K562 (cell line): ENCODE measurements around the gene CRYBA1. TPM values are rescaled to one million over a fixed set of nuclear protein-coding genes. Genes with fewer than 3 reads are reported as not detected.

Experiments used
- BDP1 ChIP-seq: IDR thresholded peaks from 3 replicates; pipeline ENCODE4 v1.6.1; 2011; ENCODE audit not compliant: insufficient read length, insufficient read depth
- CBX2 ChIP-seq: fragments of 200-600 bp; sonication (generic); IDR thresholded peaks from one replicate; pipeline ENCODE4 v1.6.1; 2012; ENCODE audit warnings: mild to moderate bottlenecking, low read length, inconsistent platforms; ENCODE audit not compliant: insufficient read depth, poor library complexity, severe bottlenecking
- DPF2 ChIP-seq: fragments of 450-650 bp; IDR thresholded peaks from 2 replicates; pipeline ENCODE4 v1.6.1; 2016
- EGR1 ChIP-seq: fragments of 450-650 bp; conservative IDR thresholded peaks from 2 replicates; pipeline ENCODE4 v1.6.1; 2017; ENCODE audit warnings: mild to moderate bottlenecking
- EP400 ChIP-seq: fragments of 450-650 bp; IDR thresholded peaks from 2 replicates; pipeline ENCODE4 v1.6.1; 2017; ENCODE audit warnings: antibody characterized with exemption, mild to moderate bottlenecking, moderate library complexity
- MECOM ChIP-seq: fragments of 250-450 bp; sonication (Bioruptor Pico); IDR thresholded peaks from 2 replicates; pipeline ENCODE4 v1.8.0; 2022; ENCODE audit warnings: inconsistent platforms
- RBBP5 ChIP-seq: fragments of 200-600 bp; sonication (generic); IDR thresholded peaks from 2 replicates; pipeline ENCODE4 v1.6.1; 2012; ENCODE audit warnings: borderline replicate concordance, mild to moderate bottlenecking, low read length, control low read depth, inconsistent platforms; ENCODE audit not compliant: insufficient read depth, poor library complexity, severe bottlenecking
- RFX5 ChIP-seq: IDR thresholded peaks from 2 replicates; pipeline ENCODE4 v1.6.1; 2011; ENCODE audit warnings: low read depth, mild to moderate bottlenecking, improper control_type of control experiment, low read length
- ZKSCAN8 ChIP-seq: fragments of 200-800 bp; sonication (Bioruptor generic); IDR thresholded peaks from 2 replicates; pipeline ENCODE4 v1.6.1; 2016; ENCODE audit warnings: missing genetic modification characterization, missing compliant biosample characterization
- ZNF57 ChIP-seq: fragments of 450-650 bp; formaldehyde crosslinking; IDR thresholded peaks from 2 replicates; pipeline ENCODE4 v1.4.0; 2020; ENCODE audit warnings: mild to moderate bottlenecking, moderate library complexity
- ZNF778 ChIP-seq: fragments of 450-650 bp; formaldehyde crosslinking; IDR thresholded peaks from 2 replicates; pipeline ENCODE4 v1.4.0; 2020; ENCODE audit warnings: mild to moderate bottlenecking, moderate library complexity
- polyA plus RNA-seq, 8 experiments: library from polyadenylated mRNA; depleted of rRNA in 4 of 8; stranded (reverse) in 5 of 8; unstranded in 3 of 8; fragments of >200 nt; fragmentation: Nextera tagmentation in 2 of 8; fragmentation: Illumina TruSeq in 1 of 8; extraction: Ambion mirVana in 2 of 8; extraction: Trizol in 1 of 8; gene quantifications; 2 replicates each; pipeline versions ENCODE4 v1.2.1 to v1.2.3, GENCODE V29; 2011 to 2014; ENCODE audit warnings: inconsistent platforms in 1 of 8, missing spikeins in 1 of 8
- total RNA-seq, 7 experiments: library from RNA; depleted of rRNA in 6 of 7; stranded (reverse); fragments of >200 nt in 6 of 7; fragmentation: Illumina TruSeq in 2 of 7; extraction: Trizol in 2 of 7; gene quantifications; 2 replicates each; pipeline versions ENCODE4 v1.2.1 to v1.2.3, GENCODE V29; 2011 to 2021; ENCODE audit warnings: low replicate concordance in 1 of 7
- TF ChIP-seq, protein P1 (sequence below): IDR thresholded peaks from 3 replicates; pipeline ENCODE4 v1.6.1; 2011; ENCODE audit warnings: borderline replicate concordance, mild to moderate bottlenecking, moderate library complexity; ENCODE audit not compliant: insufficient read length; ENCODE audit errors: extremely low read depth
- TF ChIP-seq, protein P2 (sequence below): fragments of 200-800 bp; sonication (Bioruptor generic); IDR thresholded peaks from 2 replicates; pipeline ENCODE4 v1.6.1; 2016; ENCODE audit warnings: missing genetic modification characterization, missing compliant biosample characterization
- TF ChIP-seq, protein P3 (sequence below): fragments of 450-650 bp; formaldehyde crosslinking; conservative IDR thresholded peaks from 2 replicates; pipeline ENCODE4 v1.4.0; 2022; ENCODE audit warnings: mild to moderate bottlenecking, missing genetic modification characterization
- TF ChIP-seq, protein P4 (sequence below): sonication (generic); formaldehyde crosslinking; IDR thresholded peaks from 2 replicates; pipeline ENCODE4 v1.8.0; 2022; ENCODE audit warnings: mild to moderate bottlenecking, low read depth, missing genetic modification reagents

CRYBA1 gene
- total and polyA plus RNA-seq, 9 of the 15 experiments (the other 6 are each of a cell fraction or from before 2014, with no cell fraction given) = not detected

DNA sequence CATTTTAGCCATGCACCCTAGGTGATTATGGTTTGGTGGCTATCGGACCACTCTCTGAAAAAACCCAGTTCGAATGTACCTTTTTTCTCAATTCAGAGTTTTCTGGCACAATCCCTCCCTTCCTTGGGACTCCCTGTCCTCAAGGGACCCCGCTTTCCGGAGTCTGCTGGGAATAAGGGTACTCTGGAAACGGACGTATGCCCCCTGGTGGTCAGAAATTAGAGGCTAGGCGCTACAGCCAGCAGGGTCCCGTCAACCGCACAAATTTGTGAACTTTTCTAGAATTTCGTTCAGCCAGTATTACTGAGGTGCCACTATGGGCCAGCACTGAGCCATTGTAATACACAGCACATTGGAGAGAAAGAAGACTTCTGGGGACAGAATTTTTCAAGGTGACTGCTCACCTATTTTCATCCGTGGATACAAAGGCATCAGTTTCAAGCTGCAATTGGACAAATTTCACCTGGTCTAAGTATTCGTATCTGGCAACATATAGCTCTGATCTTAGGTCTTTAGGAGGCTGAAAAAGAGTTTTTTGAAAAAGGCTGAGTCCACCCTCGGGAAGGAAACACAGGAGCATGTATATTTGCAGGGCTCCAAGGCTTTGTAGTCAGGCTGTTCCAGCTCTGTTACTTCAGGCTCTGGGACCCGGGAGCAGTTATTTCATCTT, 27.1 kb upstream of the CRYBA1 start (continued):
- TF ChIP-seq, protein P1, sequence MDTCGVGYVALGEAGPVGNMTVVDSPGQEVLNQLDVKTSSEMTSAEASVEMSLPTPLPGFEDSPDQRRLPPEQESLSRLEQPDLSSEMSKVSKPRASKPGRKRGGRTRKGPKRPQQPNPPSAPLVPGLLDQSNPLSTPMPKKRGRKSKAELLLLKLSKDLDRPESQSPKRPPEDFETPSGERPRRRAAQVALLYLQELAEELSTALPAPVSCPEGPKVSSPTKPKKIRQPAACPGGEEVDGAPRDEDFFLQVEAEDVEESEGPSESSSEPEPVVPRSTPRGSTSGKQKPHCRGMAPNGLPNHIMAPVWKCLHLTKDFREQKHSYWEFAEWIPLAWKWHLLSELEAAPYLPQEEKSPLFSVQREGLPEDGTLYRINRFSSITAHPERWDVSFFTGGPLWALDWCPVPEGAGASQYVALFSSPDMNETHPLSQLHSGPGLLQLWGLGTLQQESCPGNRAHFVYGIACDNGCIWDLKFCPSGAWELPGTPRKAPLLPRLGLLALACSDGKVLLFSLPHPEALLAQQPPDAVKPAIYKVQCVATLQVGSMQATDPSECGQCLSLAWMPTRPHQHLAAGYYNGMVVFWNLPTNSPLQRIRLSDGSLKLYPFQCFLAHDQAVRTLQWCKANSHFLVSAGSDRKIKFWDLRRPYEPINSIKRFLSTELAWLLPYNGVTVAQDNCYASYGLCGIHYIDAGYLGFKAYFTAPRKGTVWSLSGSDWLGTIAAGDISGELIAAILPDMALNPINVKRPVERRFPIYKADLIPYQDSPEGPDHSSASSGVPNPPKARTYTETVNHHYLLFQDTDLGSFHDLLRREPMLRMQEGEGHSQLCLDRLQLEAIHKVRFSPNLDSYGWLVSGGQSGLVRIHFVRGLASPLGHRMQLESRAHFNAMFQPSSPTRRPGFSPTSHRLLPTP = no peak
- no peak for TF ChIP-seq ZKSCAN8
- TF ChIP-seq MECOM (CRISPR knock-in tag) = no peak
- TF ChIP-seq, protein P2, sequence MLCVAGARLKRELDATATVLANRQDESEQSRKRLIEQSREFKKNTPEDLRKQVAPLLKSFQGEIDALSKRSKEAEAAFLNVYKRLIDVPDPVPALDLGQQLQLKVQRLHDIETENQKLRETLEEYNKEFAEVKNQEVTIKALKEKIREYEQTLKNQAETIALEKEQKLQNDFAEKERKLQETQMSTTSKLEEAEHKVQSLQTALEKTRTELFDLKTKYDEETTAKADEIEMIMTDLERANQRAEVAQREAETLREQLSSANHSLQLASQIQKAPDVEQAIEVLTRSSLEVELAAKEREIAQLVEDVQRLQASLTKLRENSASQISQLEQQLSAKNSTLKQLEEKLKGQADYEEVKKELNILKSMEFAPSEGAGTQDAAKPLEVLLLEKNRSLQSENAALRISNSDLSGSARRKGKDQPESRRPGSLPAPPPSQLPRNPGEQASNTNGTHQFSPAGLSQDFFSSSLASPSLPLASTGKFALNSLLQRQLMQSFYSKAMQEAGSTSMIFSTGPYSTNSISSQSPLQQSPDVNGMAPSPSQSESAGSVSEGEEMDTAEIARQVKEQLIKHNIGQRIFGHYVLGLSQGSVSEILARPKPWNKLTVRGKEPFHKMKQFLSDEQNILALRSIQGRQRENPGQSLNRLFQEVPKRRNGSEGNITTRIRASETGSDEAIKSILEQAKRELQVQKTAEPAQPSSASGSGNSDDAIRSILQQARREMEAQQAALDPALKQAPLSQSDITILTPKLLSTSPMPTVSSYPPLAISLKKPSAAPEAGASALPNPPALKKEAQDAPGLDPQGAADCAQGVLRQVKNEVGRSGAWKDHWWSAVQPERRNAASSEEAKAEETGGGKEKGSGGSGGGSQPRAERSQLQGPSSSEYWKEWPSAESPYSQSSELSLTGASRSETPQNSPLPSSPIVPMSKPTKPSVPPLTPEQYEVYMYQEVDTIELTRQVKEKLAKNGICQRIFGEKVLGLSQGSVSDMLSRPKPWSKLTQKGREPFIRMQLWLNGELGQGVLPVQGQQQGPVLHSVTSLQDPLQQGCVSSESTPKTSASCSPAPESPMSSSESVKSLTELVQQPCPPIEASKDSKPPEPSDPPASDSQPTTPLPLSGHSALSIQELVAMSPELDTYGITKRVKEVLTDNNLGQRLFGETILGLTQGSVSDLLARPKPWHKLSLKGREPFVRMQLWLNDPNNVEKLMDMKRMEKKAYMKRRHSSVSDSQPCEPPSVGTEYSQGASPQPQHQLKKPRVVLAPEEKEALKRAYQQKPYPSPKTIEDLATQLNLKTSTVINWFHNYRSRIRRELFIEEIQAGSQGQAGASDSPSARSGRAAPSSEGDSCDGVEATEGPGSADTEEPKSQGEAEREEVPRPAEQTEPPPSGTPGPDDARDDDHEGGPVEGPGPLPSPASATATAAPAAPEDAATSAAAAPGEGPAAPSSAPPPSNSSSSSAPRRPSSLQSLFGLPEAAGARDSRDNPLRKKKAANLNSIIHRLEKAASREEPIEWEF (CRISPR knock-in tag) = no peak
- no peak for TF ChIP-seq RBBP5
- no peak; the same call in 1 of the 2 replicates for TF ChIP-seq DPF2
- no peak for TF ChIP-seq ZNF57 (CRISPR knock-in tag)
- no peak for TF ChIP-seq EP400
- no peak for TF ChIP-seq BDP1
- TF ChIP-seq CBX2 = no peak
- TF ChIP-seq ZNF778 (CRISPR knock-in tag) = no peak
- TF ChIP-seq RFX5 = no peak
- TF ChIP-seq, protein P3, sequence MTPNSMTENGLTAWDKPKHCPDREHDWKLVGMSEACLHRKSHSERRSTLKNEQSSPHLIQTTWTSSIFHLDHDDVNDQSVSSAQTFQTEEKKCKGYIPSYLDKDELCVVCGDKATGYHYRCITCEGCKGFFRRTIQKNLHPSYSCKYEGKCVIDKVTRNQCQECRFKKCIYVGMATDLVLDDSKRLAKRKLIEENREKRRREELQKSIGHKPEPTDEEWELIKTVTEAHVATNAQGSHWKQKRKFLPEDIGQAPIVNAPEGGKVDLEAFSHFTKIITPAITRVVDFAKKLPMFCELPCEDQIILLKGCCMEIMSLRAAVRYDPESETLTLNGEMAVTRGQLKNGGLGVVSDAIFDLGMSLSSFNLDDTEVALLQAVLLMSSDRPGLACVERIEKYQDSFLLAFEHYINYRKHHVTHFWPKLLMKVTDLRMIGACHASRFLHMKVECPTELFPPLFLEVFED (CRISPR knock-in tag) = no peak
- no peak for TF ChIP-seq EGR1
- TF ChIP-seq, protein P4, sequence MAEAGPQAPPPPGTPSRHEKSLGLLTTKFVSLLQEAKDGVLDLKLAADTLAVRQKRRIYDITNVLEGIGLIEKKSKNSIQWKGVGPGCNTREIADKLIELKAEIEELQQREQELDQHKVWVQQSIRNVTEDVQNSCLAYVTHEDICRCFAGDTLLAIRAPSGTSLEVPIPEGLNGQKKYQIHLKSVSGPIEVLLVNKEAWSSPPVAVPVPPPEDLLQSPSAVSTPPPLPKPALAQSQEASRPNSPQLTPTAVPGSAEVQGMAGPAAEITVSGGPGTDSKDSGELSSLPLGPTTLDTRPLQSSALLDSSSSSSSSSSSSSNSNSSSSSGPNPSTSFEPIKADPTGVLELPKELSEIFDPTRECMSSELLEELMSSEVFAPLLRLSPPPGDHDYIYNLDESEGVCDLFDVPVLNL (CRISPR knock-in tag) = no peak
